ENCODE results near the gene CADPS. TPM values are rescaled to one million over a fixed set of nuclear protein-coding genes. Genes with fewer than 3 reads are reported as not detected.

The CADPS gene
- total RNA-seq, 1 experiment from 2014 or later: not detected

DNA sequence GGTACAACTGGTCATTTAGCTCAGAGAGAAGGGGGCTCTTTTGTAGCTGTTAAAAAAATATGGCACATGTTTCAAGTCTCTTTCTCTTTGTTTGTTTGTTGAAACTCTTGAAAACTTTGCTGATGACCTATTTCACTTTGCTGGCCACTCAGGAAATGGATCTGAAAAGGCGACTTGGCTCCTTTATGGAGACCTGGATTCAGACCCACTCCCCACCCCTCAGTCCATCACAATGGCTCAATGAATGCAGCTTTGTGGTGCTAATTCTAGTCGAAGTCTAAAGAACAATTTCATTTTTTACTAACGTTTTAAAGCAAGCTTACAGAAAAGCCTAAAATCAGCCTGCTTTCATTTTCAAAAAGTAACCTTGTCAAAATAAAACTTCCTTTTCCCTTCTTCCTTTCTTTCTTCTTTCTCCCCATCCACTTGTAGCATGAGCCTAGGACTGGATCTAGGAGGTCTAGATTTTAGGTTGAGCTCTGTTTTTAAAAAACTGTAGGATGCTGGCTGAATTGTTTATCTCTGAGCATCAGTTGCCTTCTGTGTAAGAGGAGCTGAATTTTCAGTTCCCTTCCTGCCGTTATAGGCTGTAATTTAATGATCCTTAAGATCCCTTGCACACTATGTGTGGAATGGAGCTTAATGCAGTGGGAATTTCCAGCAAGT, 336.4 kb downstream of the CADPS start:
- BruUV-seq (replicated peaks): no TSS peak
- ChIA-PET CTCF (no interaction called here), POLR2A (no interaction called here)
- in situ Hi-C loops (cut with HindIII; ENCODE audit: low pct_unique_long_range_greater_than_20kb, low sequenced_read_pairs): no loop called here
- Histone ChIP-seq H3K36me3 (ENCODE audit: control insufficient read depth, insufficient read depth, low read length) (no peaks in the 10 kb centered on the region), H3K4me1 (ENCODE audit: control insufficient read depth, insufficient read depth, low read length) (no peaks in the 10 kb centered on the region), H3K9me3 (ENCODE audit: control insufficient read depth, insufficient read depth, low read depth, low read length) (no peaks in the 10 kb centered on the region), H3K4me3 (ENCODE audit: low read depth in 2 of 2, low read length in 2 of 2) (no peak overlapping the region), H3K27me3 (ENCODE audit: control insufficient read depth, insufficient read depth, low read length) (peaks cover 2% of the 10 kb centered on the region), H3K27ac (ENCODE audit: low read length) (no peak overlapping the region)
- DNase-seq (ENCODE audit: low read depth, low spot score) (no peak), ATAC-seq (no peak)
- intact Hi-C loops (cut with micrococcal nuclease; ENCODE audit: unreplicated experiment): no loop called here
- no peak for TF ChIP-seq POLR2AphosphoS5 (IDR thresholded peaks at IDR 0.05; ENCODE audit: low read depth, low read length)
- TF ChIP-seq, protein P1, sequence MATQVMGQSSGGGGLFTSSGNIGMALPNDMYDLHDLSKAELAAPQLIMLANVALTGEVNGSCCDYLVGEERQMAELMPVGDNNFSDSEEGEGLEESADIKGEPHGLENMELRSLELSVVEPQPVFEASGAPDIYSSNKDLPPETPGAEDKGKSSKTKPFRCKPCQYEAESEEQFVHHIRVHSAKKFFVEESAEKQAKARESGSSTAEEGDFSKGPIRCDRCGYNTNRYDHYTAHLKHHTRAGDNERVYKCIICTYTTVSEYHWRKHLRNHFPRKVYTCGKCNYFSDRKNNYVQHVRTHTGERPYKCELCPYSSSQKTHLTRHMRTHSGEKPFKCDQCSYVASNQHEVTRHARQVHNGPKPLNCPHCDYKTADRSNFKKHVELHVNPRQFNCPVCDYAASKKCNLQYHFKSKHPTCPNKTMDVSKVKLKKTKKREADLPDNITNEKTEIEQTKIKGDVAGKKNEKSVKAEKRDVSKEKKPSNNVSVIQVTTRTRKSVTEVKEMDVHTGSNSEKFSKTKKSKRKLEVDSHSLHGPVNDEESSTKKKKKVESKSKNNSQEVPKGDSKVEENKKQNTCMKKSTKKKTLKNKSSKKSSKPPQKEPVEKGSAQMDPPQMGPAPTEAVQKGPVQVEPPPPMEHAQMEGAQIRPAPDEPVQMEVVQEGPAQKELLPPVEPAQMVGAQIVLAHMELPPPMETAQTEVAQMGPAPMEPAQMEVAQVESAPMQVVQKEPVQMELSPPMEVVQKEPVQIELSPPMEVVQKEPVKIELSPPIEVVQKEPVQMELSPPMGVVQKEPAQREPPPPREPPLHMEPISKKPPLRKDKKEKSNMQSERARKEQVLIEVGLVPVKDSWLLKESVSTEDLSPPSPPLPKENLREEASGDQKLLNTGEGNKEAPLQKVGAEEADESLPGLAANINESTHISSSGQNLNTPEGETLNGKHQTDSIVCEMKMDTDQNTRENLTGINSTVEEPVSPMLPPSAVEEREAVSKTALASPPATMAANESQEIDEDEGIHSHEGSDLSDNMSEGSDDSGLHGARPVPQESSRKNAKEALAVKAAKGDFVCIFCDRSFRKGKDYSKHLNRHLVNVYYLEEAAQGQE (IDR thresholded peaks at IDR 0.05; ENCODE audit: insufficient read depth in 1 of 2, low read depth in 2 of 2, low read length in 1 of 2): no peak
- TF ChIP-seq, protein P2, sequence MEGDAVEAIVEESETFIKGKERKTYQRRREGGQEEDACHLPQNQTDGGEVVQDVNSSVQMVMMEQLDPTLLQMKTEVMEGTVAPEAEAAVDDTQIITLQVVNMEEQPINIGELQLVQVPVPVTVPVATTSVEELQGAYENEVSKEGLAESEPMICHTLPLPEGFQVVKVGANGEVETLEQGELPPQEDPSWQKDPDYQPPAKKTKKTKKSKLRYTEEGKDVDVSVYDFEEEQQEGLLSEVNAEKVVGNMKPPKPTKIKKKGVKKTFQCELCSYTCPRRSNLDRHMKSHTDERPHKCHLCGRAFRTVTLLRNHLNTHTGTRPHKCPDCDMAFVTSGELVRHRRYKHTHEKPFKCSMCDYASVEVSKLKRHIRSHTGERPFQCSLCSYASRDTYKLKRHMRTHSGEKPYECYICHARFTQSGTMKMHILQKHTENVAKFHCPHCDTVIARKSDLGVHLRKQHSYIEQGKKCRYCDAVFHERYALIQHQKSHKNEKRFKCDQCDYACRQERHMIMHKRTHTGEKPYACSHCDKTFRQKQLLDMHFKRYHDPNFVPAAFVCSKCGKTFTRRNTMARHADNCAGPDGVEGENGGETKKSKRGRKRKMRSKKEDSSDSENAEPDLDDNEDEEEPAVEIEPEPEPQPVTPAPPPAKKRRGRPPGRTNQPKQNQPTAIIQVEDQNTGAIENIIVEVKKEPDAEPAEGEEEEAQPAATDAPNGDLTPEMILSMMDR (IDR thresholded peaks at IDR 0.05): no peak
- TF ChIP-seq TCF7L2 (IDR thresholded peaks at IDR 0.05; ENCODE audit: low read depth, low read length): no peak
- TF ChIP-seq SIN3A (IDR thresholded peaks at IDR 0.05; ENCODE audit: borderline replicate concordance, insufficient read depth, low read depth, low read length): no peak

DNA sequence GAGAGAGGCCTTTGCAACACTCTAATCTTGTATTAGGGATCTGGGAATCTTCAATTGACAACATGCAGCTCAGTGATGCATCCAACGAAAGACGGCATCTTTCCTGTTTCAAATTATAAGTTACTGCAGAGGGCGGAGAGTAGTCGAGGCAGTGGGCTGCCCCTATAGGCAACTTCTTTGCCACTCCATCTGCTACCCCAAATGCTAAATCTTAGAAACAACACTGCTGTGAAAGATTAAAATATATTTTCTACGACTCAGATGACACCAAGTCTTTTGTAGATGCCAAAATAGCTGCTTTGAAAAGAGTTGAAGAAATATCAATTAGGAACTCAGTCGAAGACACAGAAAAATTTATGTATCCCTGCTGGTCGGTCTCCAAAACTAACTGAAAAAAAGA, 340.9 kb downstream of the CADPS start:
- DNase-seq (ENCODE audit: low read depth, low spot score): no peak
- intact Hi-C loops (cut with micrococcal nuclease; ENCODE audit: unreplicated experiment) (no loop called here), in situ Hi-C loops (cut with HindIII; ENCODE audit: low pct_unique_long_range_greater_than_20kb, low sequenced_read_pairs) (no loop called here)
- H3K9me3 ChIP-seq (ENCODE audit: control insufficient read depth, insufficient read depth, low read depth, low read length): no peaks in the 10 kb centered on the region
- POLR2A ChIA-PET: no interaction called here
- no peaks in the 10 kb centered on the region for H3K4me1 ChIP-seq (ENCODE audit: control insufficient read depth, insufficient read depth, low read length)
- TF ChIP-seq, protein P1 (IDR thresholded peaks at IDR 0.05; ENCODE audit: insufficient read depth in 1 of 2, low read depth in 2 of 2, low read length in 1 of 2): no peak
- no peak for TF ChIP-seq TCF7L2 (IDR thresholded peaks at IDR 0.05; ENCODE audit: low read depth, low read length)
- TF ChIP-seq, protein P2 (IDR thresholded peaks at IDR 0.05): no peak
- no peak for TF ChIP-seq POLR2AphosphoS5 (IDR thresholded peaks at IDR 0.05; ENCODE audit: low read depth, low read length)
- TF ChIP-seq SIN3A (IDR thresholded peaks at IDR 0.05; ENCODE audit: borderline replicate concordance, insufficient read depth, low read depth, low read length): no peak
- H3K4me3 ChIP-seq (ENCODE audit: low read depth in 2 of 2, low read length in 2 of 2): no peak overlapping the region
- peaks cover 2% of the 10 kb centered on the region for H3K27me3 ChIP-seq (ENCODE audit: control insufficient read depth, insufficient read depth, low read length)
- H3K36me3 ChIP-seq (ENCODE audit: control insufficient read depth, insufficient read depth, low read length): no peaks in the 10 kb centered on the region
- BruUV-seq (replicated peaks): no TSS peak
- ATAC-seq: no peak
- no peak overlapping the region for H3K27ac ChIP-seq (ENCODE audit: low read length)
- CTCF ChIA-PET: interaction anchor here (0.7 kb wide), 1 partner anchor 167 kb away, joined by 3 read pairs; no protein-coding TSS in a partner anchor
